CD4-positive, alpha-beta T cell treated with Interleukin-2 at 100 ng/mL for 4 hours (primary cell): ENCODE data around the gene PDZK1.
"Not testable (repeated sequence)": the region's sequence is repeated elsewhere in the genome, so short reads cannot be mapped to it uniquely, and the experiment has no call there.

Experiments used
- DNase-seq: peaks from one replicate; pipeline ENCODE4 v3.0.0-alpha.2; 2020; ENCODE audit warnings: low spot score

Gene PDZK1

GRCh38 chr1:145710291-145711027 lies 3.3 kb upstream of the PDZK1 start:
- DNase-seq, result no peak

- DNase-seq, result no peak
Measured at GRCh38 chr1:145708063-145708462, 895 bp upstream of the PDZK1 start.

DNA sequence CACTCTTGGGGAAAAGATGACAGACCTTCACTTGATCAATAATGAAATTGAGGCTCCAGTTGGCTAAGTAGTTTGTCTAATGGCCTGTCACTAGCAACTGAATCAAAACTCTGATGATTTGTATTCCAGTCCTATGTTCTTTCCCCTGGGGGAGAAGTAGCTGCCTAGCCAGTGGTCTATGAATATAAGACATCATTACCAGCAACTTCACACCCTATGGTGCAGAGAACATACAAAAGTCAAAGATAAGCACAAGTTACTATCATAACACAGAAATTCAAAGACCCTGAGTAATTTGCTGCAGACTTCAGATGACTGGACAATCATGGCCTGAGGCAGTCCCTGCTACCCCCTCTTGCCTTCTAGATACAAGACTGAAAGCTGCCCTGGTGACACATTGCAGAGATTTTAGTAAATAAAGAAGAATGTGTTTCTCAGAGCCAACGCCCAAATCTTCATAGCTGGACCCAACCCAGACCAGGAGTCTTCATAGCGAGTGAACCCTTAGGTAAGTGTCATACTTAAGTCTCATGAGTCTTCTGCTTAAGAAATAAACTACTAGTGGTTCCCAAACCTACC lies 993 bp downstream of the PDZK1 start:
- no peak for DNase-seq

- no peak for DNase-seq
Measured at GRCh38 chr1:145705622-145706021, 1.5 kb downstream of the PDZK1 start.

- DNase-seq, result no peak
Measured at GRCh38 chr1:145702826-145703225, 4.3 kb downstream of the PDZK1 start.

GRCh38 chr1:145702052-145702451 lies 5.1 kb downstream of the PDZK1 start:
- DNase-seq, result no peak

DNA sequence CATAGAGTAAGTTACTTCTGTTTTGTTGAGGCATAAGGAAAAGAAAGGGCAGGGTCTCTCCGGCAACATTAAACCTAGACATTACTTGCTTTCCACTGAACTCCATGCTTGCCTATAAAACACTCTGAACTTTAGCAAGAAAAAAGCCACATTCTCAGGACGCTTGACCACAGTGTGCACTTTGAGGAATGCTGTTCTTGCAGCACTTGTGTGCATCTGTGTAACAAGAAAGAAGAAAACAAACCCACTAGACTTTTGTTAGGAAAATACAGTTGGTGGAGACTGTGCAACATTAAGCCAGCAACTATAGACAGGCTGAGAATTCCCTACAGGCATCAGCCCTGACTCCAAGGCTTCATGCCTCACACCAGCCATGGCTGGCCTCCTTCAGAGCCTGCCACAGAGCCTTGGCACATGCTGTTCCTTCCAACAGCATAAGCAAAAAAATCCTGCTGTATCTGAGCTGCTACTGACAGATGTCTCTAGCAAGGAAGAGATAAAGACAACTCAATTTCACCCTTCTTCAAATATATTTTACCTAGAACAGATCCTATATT lies 5.8 kb downstream of the PDZK1 start:
- no peak for DNase-seq

GRCh38 chr1:145696630-145696960 lies 10.6 kb downstream of the PDZK1 start:
- DNase-seq, result no peak

- no peak for DNase-seq
Measured at GRCh38 chr1:145695821-145696629, 11.1 kb downstream of the PDZK1 start.

DNA sequence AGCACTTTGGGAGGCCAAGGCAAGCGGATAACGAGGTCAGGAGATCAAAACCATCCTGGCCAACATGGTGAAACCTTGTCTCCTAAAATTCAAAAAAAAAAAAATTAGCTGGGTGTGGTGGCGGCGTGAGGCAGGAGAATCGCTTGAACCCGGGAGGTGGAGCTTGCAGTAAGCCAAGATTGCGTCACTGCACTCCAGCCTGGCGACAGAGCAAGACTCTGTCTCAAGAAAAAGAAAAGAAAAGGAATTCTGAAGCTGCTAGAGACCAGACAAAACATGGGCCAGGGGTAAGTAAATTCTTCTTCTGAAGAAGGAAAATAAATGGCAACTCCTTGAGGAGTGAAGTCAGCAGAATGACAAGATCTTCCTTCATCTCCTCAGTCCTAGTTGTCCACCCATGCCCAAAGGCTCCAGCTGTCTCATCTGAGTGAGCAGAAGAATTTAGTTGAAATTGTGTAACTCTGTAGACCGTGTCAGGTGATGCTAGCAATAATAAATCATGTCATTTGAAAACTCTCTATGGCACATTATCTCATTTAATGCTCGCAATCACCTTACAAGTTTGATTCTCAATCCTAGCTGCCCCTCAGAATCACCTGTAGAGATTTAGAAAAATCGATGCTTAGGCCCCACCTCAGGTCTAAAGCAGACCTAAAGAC lies 14.3 kb downstream of the PDZK1 start:
- no peak for DNase-seq

GRCh38 chr1:145690587-145691558 lies 16.3 kb downstream of the PDZK1 start:
- DNase-seq, result peak; percentile 52

- DNase-seq, result no peak
Measured at GRCh38 chr1:145689922-145690321, 17.2 kb downstream of the PDZK1 start.

- DNase-seq, result no peak
Measured at GRCh38 chr1:145688924-145689323, 18.2 kb downstream of the PDZK1 start.

DNA sequence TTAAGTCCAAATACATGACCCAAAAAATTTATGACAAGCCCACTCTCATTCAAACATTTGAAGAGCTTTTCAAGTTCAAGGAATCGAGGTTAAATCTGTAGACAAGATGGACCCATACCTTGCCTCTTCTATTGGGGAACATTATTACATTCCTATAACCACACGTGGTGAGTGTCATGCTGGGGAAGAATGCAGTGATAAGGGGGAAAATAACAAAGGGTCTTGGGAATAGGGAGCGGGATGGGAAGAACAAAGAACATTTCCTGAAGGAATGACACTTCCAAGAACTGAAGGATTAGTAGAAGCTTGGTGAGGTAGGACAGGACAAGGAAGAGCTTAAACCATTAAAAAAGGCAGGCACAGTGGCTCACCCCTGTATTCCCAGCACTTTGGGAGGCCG lies 18.8 kb downstream of the PDZK1 start:
- DNase-seq, result no peak

DNA sequence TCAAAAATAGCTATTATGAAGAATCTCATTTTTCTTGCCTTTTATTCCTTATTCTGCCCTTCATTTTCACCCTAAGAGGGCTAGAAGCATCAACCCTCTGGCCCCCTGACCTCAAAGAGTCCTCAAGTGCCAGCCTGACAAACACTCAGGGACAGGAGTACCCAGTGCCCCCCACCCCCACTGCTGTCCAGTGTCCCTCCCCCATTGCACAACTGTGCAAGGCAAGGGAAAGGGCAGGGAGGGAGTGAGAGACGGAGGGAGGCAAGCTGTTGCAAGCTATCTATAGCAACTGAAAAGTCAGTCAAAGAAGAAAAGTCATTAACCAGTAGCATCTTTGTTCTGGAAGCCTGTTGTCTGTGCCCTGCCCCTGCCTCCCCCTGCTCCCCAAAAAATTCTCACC lies 21.1 kb downstream of the PDZK1 start:
- not testable (repeated sequence) for DNase-seq

- DNase-seq, result not testable (repeated sequence)
Measured at GRCh38 chr1:145684858-145685257, 22.3 kb downstream of the PDZK1 start.

DNA sequence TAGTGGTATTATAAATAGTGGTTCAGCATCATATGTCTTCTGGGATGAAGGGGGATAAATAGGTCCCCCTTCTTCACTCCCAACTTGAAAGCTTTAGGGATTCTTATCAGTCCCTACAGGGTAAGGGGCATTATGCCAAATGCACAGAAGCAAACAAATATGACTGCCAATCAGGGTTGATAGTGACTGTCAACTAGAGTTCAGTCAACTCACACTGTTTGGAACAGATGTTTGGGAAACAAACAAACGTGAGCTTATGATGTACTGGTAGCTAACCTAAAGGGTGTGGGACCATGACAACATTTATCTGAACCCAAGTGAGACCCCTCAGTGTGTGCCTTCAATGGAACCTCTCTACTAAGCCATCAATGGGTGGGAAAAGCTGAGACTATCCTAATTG lies 34.0 kb downstream of the PDZK1 start:
- DNase-seq, result not testable (repeated sequence)

- not testable (repeated sequence) for DNase-seq
Measured at GRCh38 chr1:145670995-145671745, 36.0 kb downstream of the PDZK1 start.

DNA sequence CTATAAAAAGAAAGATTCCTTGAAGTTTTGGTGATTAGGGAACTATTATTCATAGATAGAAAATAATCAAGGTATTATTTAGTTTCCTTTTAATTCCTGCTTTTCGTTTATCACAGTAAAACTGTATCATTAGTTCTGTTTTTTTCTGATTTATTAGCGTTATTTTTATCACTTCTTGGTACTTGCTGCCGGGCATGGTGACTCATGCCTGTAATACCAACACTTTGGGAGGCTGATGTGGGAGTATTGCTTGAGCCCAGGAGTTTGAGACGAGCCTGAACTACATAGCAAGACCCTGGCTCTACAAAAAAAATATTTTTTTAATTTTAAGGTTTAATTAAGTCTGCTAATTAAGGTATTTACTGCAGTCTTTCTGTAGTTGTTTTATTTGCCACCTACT lies 42.2 kb downstream of the PDZK1 start:
- DNase-seq, result not testable (repeated sequence)

DNA sequence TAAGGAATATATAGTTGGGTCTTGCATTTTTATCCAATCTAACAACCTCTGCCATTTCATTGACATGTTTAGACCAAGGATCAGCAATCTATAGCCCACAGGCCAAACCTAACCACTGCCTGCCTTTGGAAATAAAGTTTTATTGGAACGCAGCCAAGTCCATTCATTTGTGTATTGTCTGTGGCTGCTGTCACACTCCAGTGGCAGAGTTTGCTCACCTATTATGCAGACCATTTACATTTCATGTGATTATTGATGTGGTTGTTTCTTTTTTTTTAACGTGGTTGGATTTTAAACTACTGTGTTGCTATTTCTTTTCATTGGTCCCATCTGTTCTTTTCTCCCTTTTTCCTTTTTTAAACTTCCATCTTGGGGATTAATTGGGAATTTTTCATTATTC lies 44.7 kb downstream of the PDZK1 start:
- not testable (repeated sequence) for DNase-seq
